Uterus (tissue), 4 donors: Measurements from ENCODE around the gene CACNA1D. TPM values are rescaled to one million over a fixed set of nuclear protein-coding genes. Genes with fewer than 3 reads are reported as not detected.

Experiments used
- DNase-seq, 2 donors: peaks; one replicate each; pipeline ENCODE4 v3.0.0-alpha.2; 2019 to 2020
- H3K27ac ChIP-seq, 2 donors: fragments of 200-600 bp; sonication (generic); 1 replicate in 1 of 2; 2 replicates in 1 of 2; pipeline ENCODE4 v1.5.1; 2016 to 2018
- H3K27me3 ChIP-seq, 2 donors: fragments of 200-600 bp; sonication (generic); one replicate each; pipeline ENCODE4 v1.5.1; 2018 to 2019; ENCODE audit warnings: control low read depth in 1 of 2
- H3K36me3 ChIP-seq, 2 donors: fragments of 200-600 bp; sonication (generic); one replicate each; pipeline ENCODE4 v1.5.1; 2019; ENCODE audit warnings: control low read depth in 1 of 2
- H3K4me1 ChIP-seq, 2 donors: fragments of 200-600 bp; sonication (generic); one replicate each; pipeline ENCODE4 v1.5.1; 2018 to 2019; ENCODE audit warnings: control low read depth in 1 of 2
- H3K4me3 ChIP-seq, 2 donors: fragments of 200-600 bp; sonication (generic); 1 replicate in 1 of 2; 2 replicates in 1 of 2; pipeline ENCODE4 v1.5.1; 2018 to 2019; ENCODE audit warnings: mild to moderate bottlenecking in 1 of 2
- H3K9me3 ChIP-seq, 2 donors: fragments of 200-600 bp; sonication (generic); one replicate each; pipeline ENCODE4 v1.5.1; 2019; ENCODE audit warnings: control low read depth in 1 of 2
- POLR2A ChIP-seq, 2 donors: fragments of 450-650 bp; IDR thresholded peaks; one replicate each; pipeline ENCODE4 v1.6.1; 2016; ENCODE audit warnings: antibody characterized with exemption in 2 of 2, mild to moderate bottlenecking in 1 of 2, moderate library complexity in 1 of 2
- intact Hi-C: fragments of 100-400 bp; cut with DNase I; formaldehyde crosslinking; loops from one replicate; pipeline ENCODE4 v1.15.1; 2023; ENCODE audit warnings: low total_unique reads
- total RNA-seq, 4 donors: library from RNA; depleted of rRNA in 3 of 4; stranded (reverse); fragments of >200 nt in 3 of 4; gene quantifications; one replicate each; pipeline versions ENCODE4 v1.1.0 to v1.2.4, GENCODE V29; 2014 to 2023
- TF ChIP-seq, protein P1 (sequence below), 4 experiments: fragments of 200-600 bp in 2 of 4; fragments of 450-650 bp in 2 of 4; sonication (generic) in 2 of 4; IDR thresholded peaks; one replicate each; pipeline ENCODE4 v1.5.1; 2016 to 2019; ENCODE audit warnings: antibody characterized with exemption in 4 of 4, mild to moderate bottlenecking in 2 of 4, moderate library complexity in 1 of 4
- donor health status: DM: yes; HTN: yes; CAD: no.

The CACNA1D gene
- total RNA-seq, 4 donors from 2014 or later, result 0.88 to 97.5 (median 63.4) TPM

DNA sequence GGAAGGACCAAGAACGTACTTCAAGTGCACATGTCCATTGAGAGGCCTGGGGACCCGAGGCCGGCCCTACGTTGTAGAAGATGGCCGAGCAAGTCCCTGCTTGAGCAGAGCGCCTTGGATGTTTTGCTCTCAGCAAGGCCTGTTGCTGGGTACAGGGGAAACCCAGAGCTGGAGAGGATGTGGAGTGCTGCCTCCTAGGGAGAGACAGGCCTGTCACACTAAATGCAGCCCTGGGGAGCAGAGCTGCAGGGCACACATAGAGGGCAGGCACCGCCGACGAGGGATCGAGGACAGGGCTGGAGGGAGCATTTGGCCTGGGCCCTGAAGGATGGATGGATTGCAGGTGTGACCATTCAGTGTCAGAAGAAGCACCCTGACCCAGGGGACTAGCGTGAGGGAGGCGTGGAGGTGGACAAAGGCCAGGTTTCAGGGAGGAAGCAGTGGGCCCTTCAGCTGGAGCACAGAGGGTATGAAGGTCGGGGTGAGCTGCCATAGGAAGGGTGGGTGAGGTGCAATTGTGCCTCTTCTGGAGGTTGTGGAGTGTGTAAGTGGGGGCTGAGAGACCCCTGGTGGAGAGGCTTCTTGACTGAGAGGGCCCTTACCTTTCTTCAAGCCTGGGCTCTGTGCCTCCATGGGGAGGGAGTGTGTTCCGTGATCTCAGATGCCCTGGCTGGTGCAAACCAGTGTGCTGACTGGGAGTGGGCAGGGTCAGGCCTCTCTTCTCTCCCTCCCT, 209.4 kb downstream of the CACNA1D start:
- Histone ChIP-seq H3K9me3 (no peaks in the 10 kb centered on the region), H3K27me3 (no peaks in the 10 kb centered on the region), H3K27ac (no peak overlapping the region), H3K4me1 (no peaks in the 10 kb centered on the region), H3K36me3 (no peaks in the 10 kb centered on the region), H3K4me3 (no peak overlapping the region)
- intact Hi-C loops, result no loop called here
- no peak for DNase-seq
- TF ChIP-seq POLR2A (IDR thresholded peaks at IDR 0.05), result no peak
- TF ChIP-seq, protein P1, sequence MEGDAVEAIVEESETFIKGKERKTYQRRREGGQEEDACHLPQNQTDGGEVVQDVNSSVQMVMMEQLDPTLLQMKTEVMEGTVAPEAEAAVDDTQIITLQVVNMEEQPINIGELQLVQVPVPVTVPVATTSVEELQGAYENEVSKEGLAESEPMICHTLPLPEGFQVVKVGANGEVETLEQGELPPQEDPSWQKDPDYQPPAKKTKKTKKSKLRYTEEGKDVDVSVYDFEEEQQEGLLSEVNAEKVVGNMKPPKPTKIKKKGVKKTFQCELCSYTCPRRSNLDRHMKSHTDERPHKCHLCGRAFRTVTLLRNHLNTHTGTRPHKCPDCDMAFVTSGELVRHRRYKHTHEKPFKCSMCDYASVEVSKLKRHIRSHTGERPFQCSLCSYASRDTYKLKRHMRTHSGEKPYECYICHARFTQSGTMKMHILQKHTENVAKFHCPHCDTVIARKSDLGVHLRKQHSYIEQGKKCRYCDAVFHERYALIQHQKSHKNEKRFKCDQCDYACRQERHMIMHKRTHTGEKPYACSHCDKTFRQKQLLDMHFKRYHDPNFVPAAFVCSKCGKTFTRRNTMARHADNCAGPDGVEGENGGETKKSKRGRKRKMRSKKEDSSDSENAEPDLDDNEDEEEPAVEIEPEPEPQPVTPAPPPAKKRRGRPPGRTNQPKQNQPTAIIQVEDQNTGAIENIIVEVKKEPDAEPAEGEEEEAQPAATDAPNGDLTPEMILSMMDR (IDR thresholded peaks at IDR 0.05), result no peak

DNA sequence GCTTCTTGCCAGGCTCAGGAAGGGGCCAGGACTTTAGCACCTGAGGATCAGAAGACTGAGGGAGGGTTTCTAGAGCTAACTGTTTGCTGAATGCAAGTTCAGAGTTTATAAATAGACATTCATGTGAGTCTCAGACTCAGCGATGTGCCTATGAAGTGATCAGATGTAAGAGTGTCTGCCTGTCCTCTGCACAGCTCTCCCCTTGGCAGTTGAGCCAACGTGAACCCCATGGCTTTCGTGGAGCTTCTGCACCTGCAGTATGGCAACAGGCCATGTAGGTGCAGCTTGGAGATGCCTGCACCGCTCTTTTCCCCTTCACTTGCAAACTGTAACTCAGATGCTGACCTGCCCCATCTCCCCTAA, 209.9 kb downstream of the CACNA1D start:
- intact Hi-C loops, result no loop called here

DNA sequence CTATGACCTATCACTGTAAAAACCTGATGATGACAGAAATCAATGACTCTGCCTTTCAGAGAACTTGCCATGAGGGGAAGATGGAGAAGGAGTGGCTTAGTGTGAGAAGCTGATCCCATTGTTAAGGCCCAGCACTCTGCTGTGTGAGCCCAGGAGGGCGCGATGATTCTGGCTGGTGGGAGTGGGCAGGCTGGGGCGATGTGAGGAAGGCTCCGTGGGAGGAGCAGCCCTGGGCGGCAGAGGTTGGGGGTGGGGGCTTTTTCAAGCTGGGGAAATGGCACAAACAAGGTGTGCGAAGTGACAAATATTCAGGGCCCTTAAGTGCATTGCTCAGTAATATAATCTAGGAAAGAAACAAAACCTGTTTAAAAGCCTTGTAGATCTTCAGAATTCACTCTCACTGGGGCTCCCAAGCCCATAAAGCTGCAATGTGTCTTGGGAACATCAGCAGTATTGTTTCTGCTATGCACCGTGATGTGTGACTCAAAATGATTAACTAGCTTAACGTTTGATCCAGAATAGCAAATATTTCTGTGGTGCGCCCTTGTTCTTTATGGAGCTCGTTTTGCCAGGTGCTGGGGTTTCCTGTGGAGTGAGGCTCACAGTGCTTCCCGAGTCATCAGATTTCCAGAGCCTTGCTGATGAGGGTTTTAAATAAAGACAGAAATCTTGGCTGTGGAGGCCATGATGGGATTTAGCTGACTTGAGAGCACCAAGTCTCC, 210.8 kb downstream of the CACNA1D start:
- TF ChIP-seq, protein P1 (IDR thresholded peaks at IDR 0.05), result no peak
- no peak for TF ChIP-seq POLR2A (IDR thresholded peaks at IDR 0.05)
- Histone ChIP-seq H3K36me3 (no peaks in the 10 kb centered on the region), H3K27ac (no peak overlapping the region), H3K27me3 (no peaks in the 10 kb centered on the region), H3K4me3 (no peak overlapping the region), H3K9me3 (no peaks in the 10 kb centered on the region), H3K4me1 (no peaks in the 10 kb centered on the region)
- intact Hi-C loops, result no loop called here
- DNase-seq, result no peak

More for the DNA sequence above, 209.9 kb downstream of the CACNA1D start:
- Histone ChIP-seq H3K9me3 (no peaks in the 10 kb centered on the region), H3K4me3 (no peak overlapping the region), H3K27ac (no peak overlapping the region), H3K27me3 (no peaks in the 10 kb centered on the region), H3K36me3 (no peaks in the 10 kb centered on the region), H3K4me1 (no peaks in the 10 kb centered on the region)
- DNase-seq, result no peak
- TF ChIP-seq, protein P1 (IDR thresholded peaks at IDR 0.05), result no peak
- TF ChIP-seq POLR2A (IDR thresholded peaks at IDR 0.05), result no peak

DNA sequence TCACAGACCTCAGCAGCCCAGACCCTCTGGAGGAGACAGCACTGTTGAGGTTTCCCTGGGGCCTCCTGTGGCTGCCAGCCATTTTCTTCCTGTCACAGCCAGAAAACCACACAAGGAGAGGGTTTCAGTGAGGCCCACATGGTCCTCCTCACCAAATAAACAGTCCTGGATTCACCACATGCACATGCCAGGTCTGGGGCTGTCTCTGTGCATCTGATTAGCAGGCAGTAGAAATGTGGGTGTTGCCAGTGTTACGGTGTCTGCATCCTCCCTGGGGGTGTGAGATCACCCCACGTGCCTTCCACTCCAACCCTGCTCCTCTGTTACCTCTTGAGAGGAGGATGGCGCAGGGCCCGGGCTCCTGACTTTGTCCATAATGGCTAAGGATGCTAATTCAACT, 211.4 kb downstream of the CACNA1D start:
- intact Hi-C loops, result no loop called here
- no peaks in the 10 kb centered on the region for H3K9me3 ChIP-seq
- TF ChIP-seq POLR2A (IDR thresholded peaks at IDR 0.05), result no peak
- TF ChIP-seq, protein P1 (IDR thresholded peaks at IDR 0.05), result no peak
- H3K4me1 ChIP-seq, result no peaks in the 10 kb centered on the region
- DNase-seq, result no peak
- H3K27ac ChIP-seq, result no peak overlapping the region
- H3K36me3 ChIP-seq, result no peaks in the 10 kb centered on the region
- H3K4me3 ChIP-seq, result no peak overlapping the region
- no peaks in the 10 kb centered on the region for H3K27me3 ChIP-seq

DNA sequence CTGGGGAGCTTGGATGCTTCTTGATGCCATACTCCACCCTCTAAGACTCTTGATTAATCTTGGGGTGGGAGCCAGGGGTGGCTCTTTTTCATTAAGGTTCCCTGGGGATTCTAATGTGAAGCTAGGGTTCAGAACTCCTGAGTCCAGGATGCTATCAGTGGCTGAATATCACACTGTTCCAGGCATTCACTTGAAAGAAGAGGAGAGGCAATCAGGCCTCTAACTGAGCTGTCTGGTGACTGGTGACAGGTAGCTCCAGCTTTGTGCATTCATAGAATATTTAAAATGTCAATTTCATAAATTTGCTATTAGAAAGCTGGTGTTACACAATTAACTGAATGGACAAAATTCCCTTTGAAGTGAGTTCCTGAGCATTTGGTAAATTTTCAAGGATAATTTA, 212.8 kb downstream of the CACNA1D start:
- no peaks in the 10 kb centered on the region for H3K9me3 ChIP-seq
- intact Hi-C loops, result no loop called here
- TF ChIP-seq, protein P1 (IDR thresholded peaks at IDR 0.05), result no peak
- no peak for TF ChIP-seq POLR2A (IDR thresholded peaks at IDR 0.05)
- no peak overlapping the region for H3K27ac ChIP-seq
- H3K27me3 ChIP-seq, result no peaks in the 10 kb centered on the region
- no peaks in the 10 kb centered on the region for H3K36me3 ChIP-seq
- no peaks in the 10 kb centered on the region for H3K4me1 ChIP-seq
- no peak for DNase-seq
- H3K4me3 ChIP-seq, result no peak overlapping the region
